Activated CD4-positive, alpha-beta memory T cell treated with anti-CD3 and anti-CD28 coated beads for 36 hours (primary cell): ENCODE results near the gene IFT27. TPM values are rescaled to one million over a fixed set of nuclear protein-coding genes. Genes with fewer than 3 reads are reported as not detected.

Experiments
- CTCF ChIA-PET: fragments of 350-600 bp; sonication (Branson Sonifier 250); formaldehyde crosslinking; loops from one replicate; lab custom pipeline; 2021; ENCODE audit warnings: antibody characterized with exemption, inconsistent platforms; lab: Charles Lee
- POLR2A ChIA-PET: fragments of 350-600 bp; sonication (Branson Sonifier 250); formaldehyde crosslinking; loops from one replicate; lab custom pipeline; 2021; ENCODE audit warnings: antibody characterized with exemption; lab: Charles Lee
- DNase-seq: peaks from one replicate; pipeline ENCODE4 v3.0.0-alpha.2; 2020
- H3K27ac Mint-ChIP-seq: one replicate; pipeline ENCODE4 v1.8.0; 2021; ENCODE audit warnings: mixed read lengths
- H3K27me3 Mint-ChIP-seq: one replicate; pipeline ENCODE4 v1.8.0; 2021; ENCODE audit warnings: mixed read lengths
- H3K36me3 Mint-ChIP-seq: one replicate; pipeline ENCODE4 v1.8.0; 2021; ENCODE audit warnings: mixed read lengths
- H3K4me1 Mint-ChIP-seq: one replicate; pipeline ENCODE4 v1.8.0; 2021; ENCODE audit warnings: low read depth, mixed read lengths
- H3K4me3 Mint-ChIP-seq: one replicate; pipeline ENCODE4 v1.8.0; 2021; ENCODE audit warnings: mild to moderate bottlenecking, mixed read lengths
- H3K9me3 Mint-ChIP-seq: one replicate; pipeline ENCODE4 v1.8.0; 2021; ENCODE audit warnings: mixed read lengths
- intact Hi-C: fragments of 100-400 bp; cut with micrococcal nuclease; formaldehyde crosslinking; loops from one replicate; pipeline ENCODE4 v1.15.1; 2023
- total RNA-seq, 2 experiments: library from RNA; stranded (reverse); gene quantifications; one replicate each; pipeline ENCODE4 v1.2.3, GENCODE V29; 2021

The IFT27 gene
- total RNA-seq, 2 experiments from 2014 or later, result 27.9 to 32.1 TPM

DNA sequence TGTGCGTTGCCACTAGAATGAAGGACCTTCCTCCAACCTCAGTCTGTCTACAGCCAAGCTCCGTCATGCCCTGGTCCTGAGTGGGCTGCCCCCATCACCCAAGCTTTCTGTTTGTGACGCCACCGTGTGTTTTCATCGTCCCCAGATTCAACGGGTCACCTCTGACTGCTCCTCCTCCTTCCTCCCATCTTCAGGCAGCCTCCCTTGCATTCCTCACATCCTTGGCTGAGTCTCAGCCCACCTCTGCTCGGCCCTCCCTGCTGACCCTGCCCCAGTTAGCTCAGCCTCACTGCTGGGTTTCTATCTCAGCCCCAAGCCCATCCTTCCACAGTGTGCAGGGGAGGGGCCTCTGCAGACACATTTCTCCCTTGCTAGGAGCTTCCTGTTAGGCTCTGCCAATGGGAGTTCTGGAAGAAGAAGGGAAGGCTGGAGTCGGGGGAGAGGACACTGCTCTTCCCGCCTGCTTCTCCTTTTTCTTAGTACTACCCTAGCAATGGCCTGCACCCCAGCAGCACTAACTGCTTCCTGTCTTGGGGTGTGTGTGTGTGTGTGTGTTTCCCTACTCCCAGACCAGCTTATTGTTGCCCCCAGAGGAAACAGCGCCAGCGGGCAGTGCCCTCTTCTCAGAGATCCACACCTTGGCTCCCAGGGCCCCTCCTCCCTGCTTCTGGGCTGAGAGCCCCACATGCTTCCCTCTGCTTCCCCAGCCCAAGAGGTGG lies 5.2 kb downstream of the IFT27 start:
- no peak for DNase-seq
- H3K27ac Mint-ChIP-seq, result no peak overlapping the region
- H3K4me3 Mint-ChIP-seq, result no peak overlapping the region
- no peaks in the 10 kb centered on the region for H3K9me3 Mint-ChIP-seq
- ChIA-PET CTCF (interaction anchor here (0.8 to 1.3 kb wide), 2 partner anchors 14 to 80 kb away, joined by 3 read pairs; no protein-coding TSS in a partner anchor), POLR2A (no interaction called here)
- no peaks in the 10 kb centered on the region for H3K27me3 Mint-ChIP-seq
- intact Hi-C loops, result no loop called here
- H3K36me3 Mint-ChIP-seq, result no peaks in the 10 kb centered on the region
- peaks cover 6% of the 10 kb centered on the region for H3K4me1 Mint-ChIP-seq

DNA sequence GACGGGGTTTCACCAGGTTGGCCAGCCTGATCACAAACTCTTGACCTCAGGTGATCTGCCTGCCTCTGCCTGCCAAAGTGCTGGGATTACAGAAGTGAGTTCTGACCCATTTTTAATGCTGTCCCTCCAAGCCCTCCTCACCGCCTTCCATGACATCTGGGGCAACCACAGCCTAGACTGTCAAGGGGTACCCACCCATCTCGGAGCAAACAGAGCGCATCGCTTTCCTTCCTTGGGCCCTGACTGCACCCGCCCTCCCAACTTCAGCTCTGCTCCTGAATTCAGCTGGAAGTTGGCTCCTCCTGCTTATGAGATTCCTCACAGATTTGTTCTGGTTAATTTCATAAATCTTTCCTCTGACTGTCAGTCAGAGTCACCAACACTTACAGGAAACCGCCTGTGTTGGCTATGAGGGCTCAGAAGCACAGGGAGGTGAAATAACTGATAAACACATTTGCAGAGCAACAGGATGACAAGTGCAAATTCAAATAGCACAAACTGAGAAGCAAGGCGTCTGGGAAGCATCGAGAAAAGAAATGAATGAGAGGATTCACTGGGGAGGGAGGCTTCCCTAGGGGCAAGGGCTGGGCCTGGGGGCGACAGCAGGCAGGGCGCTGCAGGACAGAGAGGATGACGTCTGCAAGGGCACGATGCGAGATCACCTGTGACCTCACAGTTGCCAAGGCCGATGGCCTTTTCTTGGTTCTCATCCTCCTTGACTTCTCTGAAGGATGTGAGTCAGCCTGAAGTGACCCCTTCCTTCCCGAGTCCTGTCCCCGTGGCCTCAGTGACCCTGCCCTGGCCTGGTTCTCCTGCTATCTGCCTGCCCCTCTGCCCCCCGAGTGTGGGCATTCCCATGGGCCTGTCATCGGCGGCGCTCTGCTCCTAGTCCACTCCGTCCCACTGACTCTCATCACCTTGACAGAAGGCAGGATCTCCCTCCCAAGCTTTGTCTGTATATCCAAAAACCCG lies 6.1 kb downstream of the IFT27 start:
- no peaks in the 10 kb centered on the region for H3K27me3 Mint-ChIP-seq
- H3K4me1 Mint-ChIP-seq, result peaks cover under 1% of the 10 kb centered on the region
- POLR2A ChIA-PET, result no interaction called here
- H3K27ac Mint-ChIP-seq, result no peak overlapping the region
- CTCF ChIA-PET, result interaction anchor here (1.3 kb wide), 1 partner anchor 13 kb away, joined by 3 read pairs; no protein-coding TSS in a partner anchor
- intact Hi-C loops, result no loop called here
- DNase-seq, result no peak
- H3K4me3 Mint-ChIP-seq, result no peak overlapping the region
- H3K9me3 Mint-ChIP-seq, result no peaks in the 10 kb centered on the region
- H3K36me3 Mint-ChIP-seq, result no peaks in the 10 kb centered on the region

DNA sequence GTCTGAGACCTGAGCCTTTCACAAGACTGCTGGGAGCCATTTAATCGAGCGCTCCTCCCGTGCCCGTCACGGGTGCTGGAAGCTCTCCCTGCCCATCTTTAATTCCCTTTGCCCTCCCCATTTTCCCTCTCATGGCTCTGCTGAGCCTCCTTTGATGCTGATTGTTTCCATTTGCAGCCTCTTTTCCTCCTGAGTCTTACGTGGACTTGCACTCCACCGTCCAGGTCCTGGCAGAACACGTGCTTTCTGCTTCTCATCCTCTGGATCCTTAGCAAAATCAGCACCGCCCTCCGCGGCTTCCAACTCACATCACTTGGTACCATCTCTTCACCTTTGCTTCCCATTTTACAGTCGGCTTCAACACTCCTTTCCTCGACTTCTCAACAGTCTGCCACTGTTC lies 7.3 kb downstream of the IFT27 start:
- no peak overlapping the region for H3K4me3 Mint-ChIP-seq
- H3K27ac Mint-ChIP-seq, result no peak overlapping the region
- H3K4me1 Mint-ChIP-seq, result no peaks in the 10 kb centered on the region
- H3K27me3 Mint-ChIP-seq, result no peaks in the 10 kb centered on the region
- H3K36me3 Mint-ChIP-seq, result no peaks in the 10 kb centered on the region
- H3K9me3 Mint-ChIP-seq, result no peaks in the 10 kb centered on the region
- DNase-seq, result no peak
- intact Hi-C loops, result no loop called here
- POLR2A ChIA-PET, result no interaction called here
- CTCF ChIA-PET, result interaction anchor here (1.2 kb wide), 1 partner anchor 204 kb away, joined by 3 read pairs; no protein-coding TSS in a partner anchor

GRCh38 chr22:36768141-36768540 lies 7.8 kb downstream of the IFT27 start:
- Mint-ChIP-seq H3K27ac (no peak overlapping the region), H3K4me1 (no peaks in the 10 kb centered on the region), H3K27me3 (no peaks in the 10 kb centered on the region), H3K4me3 (no peak overlapping the region), H3K9me3 (no peaks in the 10 kb centered on the region), H3K36me3 (no peaks in the 10 kb centered on the region)
- POLR2A ChIA-PET, result no interaction called here
- intact Hi-C loops, result no loop called here
- no peak for DNase-seq
- CTCF ChIA-PET, result interaction anchor here (1.2 kb wide), 1 partner anchor 205 kb away, joined by 3 read pairs; no protein-coding TSS in a partner anchor

DNA sequence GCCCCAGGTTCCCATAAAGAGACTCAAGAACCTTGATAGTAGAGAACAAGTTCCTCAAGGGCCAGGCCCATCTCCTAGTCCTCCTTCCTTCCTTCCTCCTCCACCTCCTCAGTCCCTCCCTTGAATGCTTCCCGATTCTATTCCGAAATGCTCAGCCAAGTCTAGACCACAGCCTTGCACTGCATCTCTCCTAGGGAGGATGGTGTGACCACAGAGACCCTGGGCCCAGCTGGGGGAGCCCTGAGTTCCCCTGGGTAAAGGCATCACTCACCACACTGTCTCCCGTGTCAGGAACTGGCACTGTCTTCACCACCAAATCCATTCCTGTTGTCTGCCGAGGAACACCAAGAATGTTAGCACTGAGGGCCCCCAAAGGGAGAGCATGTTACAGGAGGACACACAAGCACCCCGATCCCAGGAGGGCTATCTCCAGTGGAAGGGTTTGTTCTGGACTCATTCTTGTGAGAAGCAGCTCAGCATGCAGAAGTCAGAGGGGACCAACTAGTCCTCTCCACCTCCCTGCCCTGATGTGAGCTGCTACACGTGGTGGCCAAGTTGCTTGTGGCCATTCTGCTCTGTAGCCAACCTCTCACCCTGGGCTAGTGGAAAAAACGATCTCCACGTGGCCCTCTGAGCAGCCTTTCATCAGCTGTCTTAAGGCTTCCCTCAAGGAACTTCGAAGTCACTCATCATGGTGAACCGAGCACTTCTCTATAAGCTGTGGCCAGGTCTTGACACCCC lies 8.7 kb downstream of the IFT27 start:
- Mint-ChIP-seq H3K27me3 (no peaks in the 10 kb centered on the region), H3K36me3 (peaks cover 3% of the 10 kb centered on the region), H3K4me3 (no peak overlapping the region), H3K27ac (no peak overlapping the region), H3K9me3 (no peaks in the 10 kb centered on the region), H3K4me1 (no peaks in the 10 kb centered on the region)
- POLR2A ChIA-PET, result no interaction called here
- CTCF ChIA-PET, result interaction anchor here (1.0 to 1.4 kb wide), 2 partner anchors 10 to 211 kb away, joined by 4 to 5 read pairs; no protein-coding TSS in a partner anchor
- DNase-seq, result no peak
- intact Hi-C loops, result no loop called here

DNA sequence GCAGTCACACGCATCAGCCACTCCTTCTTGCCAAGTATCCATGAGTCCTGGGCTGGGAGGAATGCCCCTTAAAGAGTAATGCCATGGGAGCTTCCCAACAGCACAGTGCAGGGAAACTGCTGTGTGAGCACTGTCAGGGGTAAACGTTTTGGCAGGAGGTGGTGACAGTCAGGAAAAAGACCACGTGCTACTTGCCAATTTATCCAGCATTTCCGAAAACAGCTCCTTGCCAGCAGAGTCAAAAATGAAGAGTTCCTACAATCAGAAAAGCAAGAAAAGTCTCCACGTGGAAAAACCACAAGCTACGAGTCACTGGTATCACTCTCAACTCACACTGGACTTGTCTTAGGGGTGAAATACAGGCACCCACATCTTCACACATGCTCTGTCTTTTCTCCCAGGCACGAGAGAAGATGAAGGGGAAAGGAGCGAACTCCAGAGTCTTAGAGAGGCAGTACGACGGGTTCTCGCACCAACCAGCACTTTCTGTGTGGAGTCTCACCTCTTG lies 9.9 kb downstream of the IFT27 start:
- Mint-ChIP-seq H3K36me3 (peaks cover 3% of the 10 kb centered on the region), H3K4me1 (no peaks in the 10 kb centered on the region), H3K4me3 (no peak overlapping the region), H3K27me3 (no peaks in the 10 kb centered on the region), H3K9me3 (no peaks in the 10 kb centered on the region), H3K27ac (no peak overlapping the region)
- no peak for DNase-seq
- intact Hi-C loops, result no loop called here
- ChIA-PET CTCF (interaction anchor here (0.6 to 2.3 kb wide), 3 partner anchors 10 to 212 kb away, joined by 3 to 6 read pairs (median 5); partner anchors contain the start of gene IFT27), POLR2A (no interaction called here)

- no peak for DNase-seq
- Mint-ChIP-seq H3K4me1 (no peaks in the 10 kb centered on the region), H3K27ac (no peak overlapping the region), H3K4me3 (no peak overlapping the region), H3K27me3 (no peaks in the 10 kb centered on the region), H3K36me3 (peaks cover 3% of the 10 kb centered on the region), H3K9me3 (no peaks in the 10 kb centered on the region)
- intact Hi-C loops, result no loop called here
- CTCF ChIA-PET, result interaction anchor here (1.4 to 2.7 kb wide), 3 partner anchors 10 to 213 kb away, joined by 5 to 9 read pairs (median 6); partner anchors contain the start of gene IFT27
- POLR2A ChIA-PET, result no interaction called here
Observed at GRCh38 chr22:36765131-36765942, 10.6 kb downstream of the IFT27 start.

- Mint-ChIP-seq H3K27ac (no peak overlapping the region), H3K27me3 (no peaks in the 10 kb centered on the region), H3K36me3 (peaks cover 3% of the 10 kb centered on the region), H3K4me3 (no peak overlapping the region), H3K9me3 (no peaks in the 10 kb centered on the region), H3K4me1 (no peaks in the 10 kb centered on the region)
- ChIA-PET POLR2A (no interaction called here), CTCF (interaction anchor here (1.1 to 2.7 kb wide), 3 partner anchors 8 to 18 kb away, joined by 3 to 9 read pairs (median 6); partner anchors contain the start of gene IFT27)
- DNase-seq, result no peak
- intact Hi-C loops, result no loop called here
Observed at GRCh38 chr22:36764641-36765040, 11.3 kb downstream of the IFT27 start.

GRCh38 chr22:36764060-36764459 lies 11.9 kb downstream of the IFT27 start:
- peaks cover 3% of the 10 kb centered on the region for H3K36me3 Mint-ChIP-seq
- no peaks in the 10 kb centered on the region for H3K4me1 Mint-ChIP-seq
- no peak for DNase-seq
- intact Hi-C loops, result no loop called here
- H3K27ac Mint-ChIP-seq, result no peak overlapping the region
- no peak overlapping the region for H3K4me3 Mint-ChIP-seq
- no peaks in the 10 kb centered on the region for H3K9me3 Mint-ChIP-seq
- CTCF ChIA-PET, result interaction anchor here (1.1 to 2.7 kb wide), 3 partner anchors 8 to 18 kb away, joined by 3 to 9 read pairs (median 6); partner anchors contain the start of gene IFT27
- H3K27me3 Mint-ChIP-seq, result no peaks in the 10 kb centered on the region
- POLR2A ChIA-PET, result no interaction called here

DNA sequence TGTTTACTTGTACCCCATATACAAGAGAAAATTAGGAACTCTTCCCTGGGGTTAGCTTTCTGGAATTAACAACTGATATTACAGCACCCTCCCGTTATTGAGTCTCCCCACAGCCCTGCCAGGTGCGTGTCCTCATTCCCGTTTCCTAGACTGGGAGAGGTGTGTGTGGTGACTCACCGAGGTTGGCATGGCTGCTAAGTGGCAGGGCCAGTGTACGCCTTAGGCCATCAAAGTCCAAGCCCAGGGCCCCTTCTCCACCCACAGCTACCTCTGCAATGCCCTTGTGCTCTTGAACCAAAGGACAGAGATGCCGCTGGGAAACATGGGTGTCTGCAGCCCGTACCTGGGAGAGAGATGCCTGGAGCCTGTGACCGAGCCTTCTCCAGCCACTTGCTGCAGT lies 12.3 kb downstream of the IFT27 start:
- Mint-ChIP-seq H3K36me3 (peaks cover 3% of the 10 kb centered on the region), H3K27ac (no peak overlapping the region), H3K27me3 (no peaks in the 10 kb centered on the region), H3K4me3 (no peak overlapping the region), H3K9me3 (no peaks in the 10 kb centered on the region), H3K4me1 (no peaks in the 10 kb centered on the region)
- ChIA-PET POLR2A (no interaction called here), CTCF (interaction anchor here (1.1 to 2.7 kb wide), 2 partner anchors 9 to 19 kb away, joined by 3 to 9 read pairs; no protein-coding TSS in a partner anchor)
- intact Hi-C loops, result no loop called here
- no peak for DNase-seq
